Stomach (tissue), 9 donors: Measurements from ENCODE around the gene MYCBPAP. TPM values are rescaled to one million over a fixed set of nuclear protein-coding genes. Genes with fewer than 3 reads are reported as not detected.

Source experiments
- DNase-seq, 2 donors: peaks; one replicate each; pipeline versions ENCODE4 v3.0.0 to v3.0.0-alpha.2; 2013 to 2019
- H3K27ac ChIP-seq, 5 donors: fragments of 200-600 bp in 4 of 5; sonication (generic) in 4 of 5; one replicate each; pipeline ENCODE4 v1.5.1; 2013 to 2019; ENCODE audit warnings: mild to moderate bottlenecking in 1 of 5, moderate library complexity in 1 of 5
- H3K27me3 ChIP-seq, 3 donors: fragments of 200-600 bp; sonication (generic); one replicate each; pipeline ENCODE4 v1.5.1; 2017 to 2019; ENCODE audit warnings: mixed run types in 1 of 3
- H3K36me3 ChIP-seq, 4 donors: fragments of 200-600 bp; sonication (generic); 1 replicate in 3 of 4; 2 replicates in 1 of 4; pipeline ENCODE4 v1.5.1; 2016 to 2019
- H3K4me1 ChIP-seq, 4 donors: fragments of 200-600 bp; sonication (generic); one replicate each; pipeline ENCODE4 v1.5.1; 2016 to 2019
- H3K4me3 ChIP-seq, 4 donors: fragments of 200-600 bp; sonication (generic) in 3 of 4; one replicate each; pipeline ENCODE4 v1.5.1; 2016 to 2019; ENCODE audit warnings: mild to moderate bottlenecking in 1 of 4
- H3K9me3 ChIP-seq, 4 donors: fragments of 200-600 bp; sonication (generic); one replicate each; pipeline ENCODE4 v1.5.1; 2016 to 2019
- CTCF ChIP-seq, 7 experiments: fragments of 450-650 bp in 4 of 7; fragments of 200-600 bp in 3 of 7; sonication (generic) in 3 of 7; IDR thresholded peaks; one replicate each; pipeline ENCODE4 v1.5.1; 2016 to 2019; ENCODE audit warnings: antibody characterized with exemption in 7 of 7, control low read depth in 2 of 7, mild to moderate bottlenecking in 1 of 7
- EP300 ChIP-seq: sonication (generic); formaldehyde crosslinking; IDR thresholded peaks from one replicate; pipeline ENCODE4 v1.6.1; 2017; ENCODE audit warnings: antibody characterized with exemption
- POLR2A ChIP-seq, 4 donors: fragments of 450-650 bp; IDR thresholded peaks; one replicate each; pipeline ENCODE4 v1.6.1; 2016; ENCODE audit warnings: antibody characterized with exemption in 4 of 4, control low read depth in 2 of 4, mild to moderate bottlenecking in 1 of 4, moderate library complexity in 1 of 4
- POLR2AphosphoS5 ChIP-seq, 3 donors: sonication (generic); formaldehyde crosslinking; IDR thresholded peaks; one replicate each; pipeline ENCODE4 v1.6.1; 2016; ENCODE audit warnings: antibody characterized with exemption in 3 of 3
- WGBS, 5 donors: extraction: QIAGEN DNeasy Blood & Tissue Kit in 3 of 5; methylation state at CpG; one replicate each; pipeline versions ENCODE4 v1.1.5 to v1.1.7; 2013 to 2018; 5-methylcytosine and 5-hydroxymethylcytosine counted together
- intact Hi-C: fragments of 100-400 bp; cut with DNase I; formaldehyde crosslinking; loops from one replicate; pipeline ENCODE4 v1.15.1; 2023; ENCODE audit warnings: low total_unique reads
- polyA plus RNA-seq, 3 donors: library from polyadenylated mRNA; stranded (reverse); fragments of 200-250 nt; gene quantifications; one replicate each; pipeline ENCODE4 v1.2.3, GENCODE V29; 2013
- total RNA-seq, 5 donors: library from RNA; depleted of rRNA; stranded (reverse); fragments of >200 nt; gene quantifications; one replicate each; pipeline versions ENCODE4 v1.1.0 to v1.2.3, GENCODE V29; 2014 to 2016
- donor health status: healthy with polysubstance abuse.
- donor health status: Bipolar disorder and iron deficiency.
- donor health status: healthy.

MYCBPAP gene
- total and polyA plus RNA-seq, 8 donors, result 0.25 to 2.7 (median 1.1) TPM; not detected in 3

- Histone ChIP-seq H3K9me3 (no peaks in the 10 kb centered on the region), H3K4me1 (peaks cover 51 to 90% (median 80%) of the 10 kb centered on the region in 4 donors), H3K27me3 (no peaks in the 10 kb centered on the region), H3K4me3 (peak overlapping the region in 2 of 4 donors; percentile 48 to 57), H3K27ac (peak overlapping the region; percentile 77 to 92 (median 81)), H3K36me3 (peaks cover 12 to 49% (median 32%) of the 10 kb centered on the region in 4 donors)
- 76 to 87% (median 81%) methylated on average over 7 to 11 of the region's 11 CpGs for WGBS, 5 donors
- intact Hi-C loops, result loop anchor here (10.0 kb wide), 1 partner anchor 304 kb away; no protein-coding TSS in a partner anchor
- DNase-seq, result no peak
- TF ChIP-seq CTCF (IDR thresholded peaks at IDR 0.05) (no peak), POLR2AphosphoS5 (IDR thresholded peaks at IDR 0.05) (no peak), EP300 (no peak), POLR2A (IDR thresholded peaks at IDR 0.05) (no peak)
Measured at GRCh38 chr17:50540560-50541401, 32.5 kb downstream of the MYCBPAP start.

DNA sequence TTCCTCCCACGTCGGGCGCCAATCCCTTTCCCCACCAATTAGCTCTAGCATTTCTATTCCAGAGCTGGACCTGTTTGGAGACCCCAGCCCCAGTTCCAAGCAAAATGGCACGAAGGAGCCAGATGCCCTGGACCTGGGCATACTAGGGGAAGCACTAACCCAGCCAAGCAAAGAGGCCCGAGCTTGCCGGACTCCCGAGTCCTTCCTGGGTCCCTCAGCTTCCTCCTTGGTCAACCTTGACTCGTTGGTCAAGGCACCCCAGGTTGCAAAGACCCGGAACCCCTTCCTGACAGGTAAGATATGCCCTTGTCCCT is 33.1 kb downstream of the MYCBPAP start:
- Histone ChIP-seq H3K4me1 (peaks cover 48 to 87% (median 76%) of the 10 kb centered on the region in 4 donors), H3K36me3 (peaks cover 9 to 47% (median 30%) of the 10 kb centered on the region in 4 donors), H3K27ac (peak overlapping the region; percentile 77 to 92 (median 81)), H3K27me3 (no peaks in the 10 kb centered on the region), H3K4me3 (peak overlapping the region; percentile 48 to 57 (median 52)), H3K9me3 (no peaks in the 10 kb centered on the region)
- WGBS, 5 donors, result 47 to 62% (median 50%) methylated on average over 8 to 9 of the region's 9 CpGs
- intact Hi-C loops, result loop anchor here (10.0 kb wide), 1 partner anchor 303 kb away; no protein-coding TSS in a partner anchor
- no peak for TF ChIP-seq EP300
- TF ChIP-seq POLR2A (IDR thresholded peaks at IDR 0.05), result no peak
- no peak for TF ChIP-seq POLR2AphosphoS5 (IDR thresholded peaks at IDR 0.05)
- TF ChIP-seq CTCF (IDR thresholded peaks at IDR 0.05), result no peak
- DNase-seq, result no peak

DNA sequence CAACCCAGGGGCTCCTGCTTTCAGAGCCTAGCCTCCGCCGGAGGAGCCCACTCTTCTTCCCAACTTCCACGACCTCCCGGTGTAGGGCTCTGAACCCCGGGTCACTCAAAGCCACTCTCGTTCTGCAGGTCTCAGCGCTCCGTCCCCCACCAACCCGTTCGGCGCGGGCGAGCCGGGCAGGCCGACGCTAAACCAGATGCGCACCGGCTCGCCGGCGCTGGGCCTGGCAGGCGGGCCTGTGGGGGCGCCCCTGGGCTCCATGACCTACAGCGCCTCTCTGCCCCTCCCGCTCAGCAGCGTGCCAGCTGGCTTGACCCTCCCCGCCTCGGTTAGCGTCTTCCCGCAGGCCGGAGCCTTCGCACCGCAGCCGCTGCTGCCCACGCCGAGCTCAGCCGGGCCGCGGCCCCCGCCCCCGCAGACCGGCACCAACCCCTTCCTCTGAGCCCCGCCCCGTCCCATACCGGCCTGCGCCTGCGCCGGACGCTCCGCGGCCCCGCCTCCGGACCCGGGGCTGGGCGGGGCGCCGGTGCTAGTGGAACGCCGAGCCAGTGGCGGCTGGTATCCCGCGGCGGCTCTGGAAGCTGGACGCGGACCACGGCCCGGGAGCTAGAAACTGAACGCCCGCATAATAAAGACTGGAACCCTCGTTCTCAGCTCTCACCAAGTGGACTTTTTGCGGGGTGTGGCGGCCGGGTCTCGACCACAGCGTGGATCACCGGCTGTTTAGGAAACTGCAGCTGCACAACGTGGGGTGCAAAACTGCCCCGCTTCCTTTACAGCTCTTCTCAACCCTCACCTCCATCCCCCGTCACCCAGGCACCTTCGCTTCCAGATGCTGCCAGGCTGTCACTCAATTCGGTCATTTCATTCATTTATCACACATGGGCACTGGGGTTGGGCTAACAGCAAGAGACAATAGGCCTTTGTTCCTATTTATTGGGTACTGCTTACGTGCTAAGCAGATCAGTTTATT is 33.8 kb downstream of the MYCBPAP start:
- WGBS, 5 donors, result 1 to 2% (median 2%) methylated on average over 42 to 82 of the region's 82 CpGs
- Histone ChIP-seq H3K36me3 (peaks cover 7 to 41% (median 24%) of the 10 kb centered on the region in 4 donors), H3K4me3 (peak overlapping the region; percentile 48 to 57 (median 52)), H3K4me1 (peaks cover 48 to 87% (median 76%) of the 10 kb centered on the region in 4 donors), H3K27me3 (no peaks in the 10 kb centered on the region), H3K27ac (peak overlapping the region; percentile 77 to 92 (median 81)), H3K9me3 (no peaks in the 10 kb centered on the region)
- no peak for TF ChIP-seq CTCF (IDR thresholded peaks at IDR 0.05)
- peak; percentile 20 to 76 (median 45) for TF ChIP-seq POLR2AphosphoS5 (IDR thresholded peaks at IDR 0.05)
- intact Hi-C loops, result loop anchor here (10.0 kb wide), 1 partner anchor 303 kb away; no protein-coding TSS in a partner anchor
- DNase-seq, result peak; percentile 92 to 96
